AML-193 (cell line): ENCODE results near the gene TMEM145.
A peak's percentile ranks its signal among the peaks of the same experiment; 100 is the strongest.

Experiments
- DNase-seq, 2 experiments: peaks; one replicate each; lab custom pipeline; 2025; lab: John Stamatoyannopoulos, UW

Gene TMEM145

GRCh38 chr19:42277821-42278451 lies 35.2 kb upstream of the TMEM145 start:
- no peak for DNase-seq

DNA sequence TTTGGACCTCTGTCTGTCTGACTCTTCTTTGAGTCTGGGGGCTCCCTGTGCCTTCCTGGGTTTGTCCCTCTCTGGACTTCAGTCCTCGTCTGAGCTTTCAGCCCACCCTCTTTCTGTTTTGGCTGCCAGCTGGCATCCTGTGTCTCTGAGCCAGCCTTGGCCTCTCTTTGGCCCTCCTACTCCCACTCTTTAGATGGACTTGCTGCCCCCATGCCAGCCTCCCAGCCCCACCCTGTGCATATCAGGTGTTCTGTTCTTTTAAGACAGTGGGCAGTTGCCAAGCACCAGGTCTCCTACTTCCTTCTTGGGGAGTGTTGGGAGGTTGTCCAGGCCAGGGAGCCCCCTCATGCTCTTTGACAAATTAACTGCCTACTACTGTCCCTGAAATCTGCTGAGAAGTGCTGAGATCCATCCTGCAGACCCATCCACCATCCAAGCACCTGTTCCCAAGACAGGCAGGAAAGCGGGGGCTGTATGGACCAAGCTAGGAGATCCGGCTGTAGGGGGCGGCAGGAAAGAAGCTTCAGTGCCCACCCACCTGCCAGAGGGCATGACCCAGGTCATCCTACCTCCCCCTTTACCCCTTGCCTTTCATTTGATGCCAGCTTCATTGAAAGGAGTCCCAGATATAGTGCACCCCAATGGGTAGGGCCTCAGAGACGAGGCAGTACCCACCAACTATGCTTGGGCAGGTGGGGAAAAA lies 34.5 kb upstream of the TMEM145 start:
- DNase-seq, result no peak

DNA sequence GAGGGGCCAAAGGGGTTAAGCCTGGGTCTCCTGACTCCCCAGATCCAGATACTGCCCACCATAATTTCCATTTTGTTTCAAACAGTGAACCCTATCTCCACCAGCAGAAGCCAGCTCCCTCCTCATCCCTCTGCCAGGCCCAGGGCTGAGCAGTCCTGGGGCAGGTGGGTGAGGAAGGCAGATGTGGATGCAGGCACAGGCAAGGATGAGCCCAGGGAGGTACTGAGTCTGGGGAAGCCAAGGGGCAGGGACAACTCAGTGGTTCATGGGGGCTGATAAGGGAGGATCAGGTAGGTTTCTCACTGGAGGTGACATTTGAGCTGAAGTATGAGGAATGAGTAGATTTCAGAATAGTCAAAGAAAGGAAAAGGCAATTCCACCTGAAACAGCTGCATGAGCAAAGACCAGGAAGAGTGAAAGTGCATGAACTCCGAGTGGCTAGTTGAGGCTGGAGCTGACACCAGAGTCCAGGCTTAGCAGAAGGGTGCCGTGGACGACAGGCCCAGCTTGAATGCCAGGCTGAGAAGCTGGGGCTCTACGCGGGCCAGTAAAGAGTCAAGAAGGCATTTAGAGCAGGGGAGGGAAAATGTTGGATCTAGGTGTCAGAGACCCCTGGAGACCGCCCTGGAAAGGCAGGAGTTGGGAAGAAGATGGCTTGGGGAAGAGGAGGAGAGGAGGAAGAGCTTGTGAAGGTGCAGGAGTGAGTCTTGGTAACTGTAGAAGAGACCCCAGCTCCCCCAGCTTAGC lies 33.8 kb upstream of the TMEM145 start:
- DNase-seq, result no peak

DNA sequence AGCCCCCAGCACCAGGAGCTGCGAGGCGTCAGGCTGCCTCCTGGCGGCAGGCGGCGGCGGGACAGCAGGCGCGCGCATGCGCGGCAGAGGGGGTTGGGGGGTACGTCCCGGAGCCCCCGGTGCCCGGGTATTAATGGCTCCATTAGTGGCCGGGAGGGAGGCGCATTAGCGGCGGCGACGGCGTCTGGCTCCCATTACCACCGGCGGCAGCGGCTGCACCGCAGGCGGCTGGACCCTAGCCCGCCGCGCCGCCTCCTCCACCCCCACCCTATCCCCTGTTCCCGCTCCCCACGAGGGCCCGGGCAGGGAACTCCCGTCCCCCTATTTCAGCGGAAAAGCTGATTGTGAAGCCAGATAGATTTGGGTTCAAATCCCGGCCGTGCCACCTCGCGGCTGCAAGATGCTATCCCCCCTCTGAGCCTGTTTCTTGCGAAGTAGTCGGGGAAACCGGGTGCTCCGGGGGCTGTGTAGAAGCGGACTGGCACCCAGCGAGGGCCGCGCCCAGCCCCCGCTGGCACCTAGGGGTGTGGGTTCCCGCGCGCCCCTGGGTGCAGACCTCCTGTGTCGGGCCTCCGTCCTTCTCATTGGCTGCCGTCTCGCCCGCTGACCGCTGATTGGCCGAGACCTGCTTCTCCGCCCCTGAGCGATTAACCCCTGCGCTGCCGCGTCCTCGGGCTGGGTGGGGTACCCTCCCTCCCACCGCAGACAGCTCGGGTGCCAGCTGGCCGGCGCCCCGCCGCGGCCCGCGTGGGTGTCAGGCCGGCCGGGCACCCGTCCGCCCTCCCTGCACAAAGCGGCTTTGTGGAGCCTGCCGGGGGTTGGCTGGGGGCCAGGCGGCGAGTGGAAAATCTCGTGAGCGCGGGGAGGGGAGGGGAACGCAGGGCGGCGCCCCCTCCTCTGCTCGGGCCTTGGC lies 33.0 kb upstream of the TMEM145 start:
- peak; percentile 70 to 73 for DNase-seq

GRCh38 chr19:42280815-42281145 lies 32.3 kb upstream of the TMEM145 start:
- DNase-seq, result no peak

- DNase-seq, result no peak
Observed at GRCh38 chr19:42281146-42281826, 31.8 kb upstream of the TMEM145 start.

- DNase-seq, result no peak
Observed at GRCh38 chr19:42281827-42282762, 31.0 kb upstream of the TMEM145 start.

DNA sequence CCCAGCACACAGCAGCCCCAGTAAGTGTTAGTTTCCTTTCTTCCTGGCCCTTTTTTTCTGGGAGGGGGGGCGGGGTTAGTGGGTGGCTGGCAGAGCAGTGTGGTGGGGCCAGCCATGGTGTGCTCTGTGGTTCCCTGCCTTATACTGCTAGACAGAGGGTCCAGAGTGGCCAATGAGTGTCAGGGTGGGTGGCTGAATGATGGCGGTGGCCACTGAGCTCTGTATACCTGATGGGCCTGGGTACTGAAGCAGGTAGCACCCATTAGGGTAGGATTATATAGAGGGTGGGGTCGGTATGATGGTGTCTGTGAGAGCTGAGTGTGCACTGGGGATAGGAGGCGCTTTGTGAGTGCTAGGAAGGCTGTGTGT lies 30.3 kb upstream of the TMEM145 start:
- no peak for DNase-seq

- DNase-seq, result peak; percentile 71 to 84
Observed at GRCh38 chr19:42283188-42284065, 29.7 kb upstream of the TMEM145 start.

- DNase-seq, result peak; percentile 42 to 68
Observed at GRCh38 chr19:42284066-42284501, 29.0 kb upstream of the TMEM145 start.

- no peak for DNase-seq
Observed at GRCh38 chr19:42284591-42285341, 28.3 kb upstream of the TMEM145 start.

DNA sequence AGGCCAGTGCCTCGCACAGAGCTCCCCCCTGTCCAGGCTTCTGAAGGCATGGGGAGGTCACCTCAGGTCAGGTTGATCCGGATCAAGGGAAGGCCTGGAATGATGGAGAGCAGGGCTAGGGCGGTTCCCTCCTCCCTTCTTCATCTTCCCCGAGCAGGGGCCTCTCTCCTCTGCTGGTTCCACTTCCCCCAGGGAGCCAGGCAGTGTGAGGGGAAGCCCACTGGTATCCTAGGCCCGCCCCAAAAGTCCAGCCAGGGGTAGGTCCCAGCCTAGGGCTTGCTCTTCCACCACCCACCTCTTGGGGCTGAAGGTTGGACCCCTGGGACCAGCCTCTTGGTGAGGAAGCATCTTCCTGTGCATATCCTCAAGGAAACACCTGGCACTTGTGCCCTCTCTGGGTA lies 27.6 kb upstream of the TMEM145 start:
- DNase-seq, result no peak

DNA sequence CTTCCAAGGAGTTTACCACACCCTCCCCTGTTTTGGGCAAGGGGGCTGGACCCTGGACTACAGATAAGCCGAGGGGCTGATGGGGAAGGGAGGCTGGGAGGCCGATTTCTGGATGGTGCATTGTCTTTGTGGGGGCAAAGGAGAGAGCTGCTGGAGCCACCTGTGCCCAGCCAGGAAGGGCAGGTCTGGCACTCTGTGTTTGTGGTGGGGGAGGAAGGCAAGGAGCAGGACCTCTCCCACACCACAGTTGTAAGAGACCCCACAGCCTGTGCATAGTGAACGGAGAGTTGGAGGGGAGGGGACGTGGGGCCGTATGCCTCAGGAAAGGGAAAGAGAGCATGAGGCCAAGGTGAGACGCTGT lies 27.1 kb upstream of the TMEM145 start:
- DNase-seq, result no peak

DNA sequence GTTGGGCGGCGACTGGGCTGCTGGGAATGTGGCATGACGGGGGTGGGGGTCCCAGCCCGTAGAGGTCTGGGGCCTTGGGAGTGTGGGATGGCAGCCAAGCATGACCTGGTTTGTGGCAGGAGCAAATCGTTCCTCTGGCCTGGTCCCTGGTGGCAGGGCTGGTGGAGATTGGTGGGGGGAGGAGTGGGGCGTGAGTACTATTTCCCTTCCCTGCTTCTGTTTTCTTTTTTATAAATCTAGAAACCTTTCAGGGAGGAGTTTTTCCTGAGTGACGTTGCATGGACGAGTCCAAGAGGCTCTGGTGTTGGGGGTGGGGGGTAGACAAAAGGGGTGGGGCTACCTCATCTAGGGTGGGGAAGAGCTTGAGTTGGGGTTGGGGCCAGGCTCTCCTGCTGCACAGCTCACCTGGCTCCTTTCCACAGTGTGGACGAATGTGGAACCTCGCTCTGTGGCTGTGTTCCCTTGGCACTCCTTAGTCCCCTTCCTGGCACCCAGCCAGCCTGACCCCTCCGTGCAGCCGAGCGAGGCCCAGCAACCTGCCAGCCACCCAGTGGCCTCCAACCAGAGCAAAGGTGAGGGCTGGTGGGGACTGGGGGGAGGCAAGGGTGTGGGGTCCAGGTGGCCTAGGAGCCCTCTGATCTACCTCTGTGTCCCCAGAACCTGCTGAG lies 26.6 kb upstream of the TMEM145 start:
- no peak for DNase-seq

DNA sequence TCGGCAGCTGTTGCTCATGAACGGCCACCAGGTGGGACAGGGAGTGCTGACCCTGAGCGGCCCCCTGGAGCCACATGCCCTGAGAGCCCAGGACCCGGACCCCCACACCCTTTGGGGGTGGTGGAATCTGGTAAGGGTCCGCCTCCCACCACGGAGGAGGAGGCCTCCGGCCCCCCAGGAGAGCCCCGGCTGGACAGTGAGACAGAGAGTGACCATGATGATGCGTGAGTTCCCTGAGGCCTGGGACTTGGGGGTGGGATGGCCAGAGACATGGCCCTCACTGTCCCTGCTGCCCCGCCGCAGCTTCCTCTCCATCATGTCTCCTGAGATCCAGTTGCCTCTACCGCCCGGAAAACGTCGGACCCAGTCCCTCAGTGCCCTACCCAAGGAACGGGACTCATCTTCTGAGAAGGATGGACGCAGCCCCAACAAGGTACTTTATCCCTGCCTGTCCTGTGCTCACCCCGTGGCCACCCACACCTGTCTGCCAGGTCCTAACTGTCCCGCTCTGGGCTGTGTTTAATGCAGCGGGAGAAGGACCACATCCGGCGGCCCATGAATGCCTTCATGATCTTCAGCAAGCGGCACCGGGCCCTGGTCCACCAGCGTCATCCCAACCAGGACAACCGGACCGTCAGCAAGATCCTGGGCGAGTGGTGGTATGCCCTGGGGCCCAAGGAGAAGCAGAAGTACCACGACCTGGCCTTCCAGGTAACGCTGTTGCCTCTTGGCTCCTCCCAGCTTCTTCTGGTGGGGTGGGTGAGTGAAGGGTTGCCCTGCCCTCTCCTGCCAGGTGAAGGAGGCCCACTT lies 25.9 kb upstream of the TMEM145 start:
- DNase-seq, result no peak

GRCh38 chr19:42287827-42288107 lies 25.3 kb upstream of the TMEM145 start:
- DNase-seq, result no peak

DNA sequence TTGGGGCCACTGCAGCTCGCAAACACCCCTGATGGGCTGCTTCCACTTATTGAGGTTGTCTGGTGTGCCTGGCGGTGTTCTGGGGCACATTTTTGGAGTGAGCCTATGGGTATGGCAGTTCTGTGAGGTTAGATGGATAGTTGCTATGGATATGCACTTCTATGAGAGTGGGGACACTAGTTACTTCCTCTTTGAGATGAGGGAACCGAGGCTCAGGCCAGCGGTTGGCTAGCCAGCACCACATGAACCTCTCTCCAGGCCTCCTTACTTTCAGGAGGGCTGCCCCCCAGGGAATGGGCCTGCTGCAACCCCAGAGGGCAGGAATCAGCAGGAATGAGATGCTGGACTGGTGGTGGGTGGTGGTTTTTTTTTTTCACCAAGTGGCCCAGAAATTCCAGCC lies 24.7 kb upstream of the TMEM145 start:
- peak in 1 of 2 experiments; percentile 23 for DNase-seq
